ENCODE results near the gene CDKN2A. TPM values are rescaled to one million over a fixed set of nuclear protein-coding genes. Genes with fewer than 3 reads are reported as not detected.

Gene CDKN2A
- total and polyA plus RNA-seq, 4 donors = 0.23 to 0.76 (median 0.43) TPM

GRCh38 chr9:22040760-22041159 is 46.6 kb upstream of the CDKN2A start:
- WGBS = 81% methylated on average over 1 of the region's 1 CpG
- H3K9me3 ChIP-seq (ENCODE audit: control insufficient read depth in 4 of 4, low read length in 3 of 4) = no peaks in the 10 kb centered on the region
- TF ChIP-seq, protein P1, sequence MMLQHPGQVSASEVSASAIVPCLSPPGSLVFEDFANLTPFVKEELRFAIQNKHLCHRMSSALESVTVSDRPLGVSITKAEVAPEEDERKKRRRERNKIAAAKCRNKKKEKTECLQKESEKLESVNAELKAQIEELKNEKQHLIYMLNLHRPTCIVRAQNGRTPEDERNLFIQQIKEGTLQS (IDR thresholded peaks at IDR 0.05) = no peak
- TF ChIP-seq MAX (IDR thresholded peaks at IDR 0.05) = no peak
- no peak for TF ChIP-seq SP1 (IDR thresholded peaks at IDR 0.05)
- TF ChIP-seq FOXA2 (IDR thresholded peaks at IDR 0.05) = no peak
- H3K9ac ChIP-seq (ENCODE audit: low read depth in 1 of 2, low read length in 2 of 2) = no peak overlapping the region
- no peaks in the 10 kb centered on the region for H3K36me3 ChIP-seq (ENCODE audit: control insufficient read depth in 4 of 4, insufficient read depth in 3 of 4, low read depth in 1 of 4, low read length in 3 of 4)
- H3K27ac ChIP-seq (ENCODE audit: low read depth in 1 of 2, low read length in 2 of 2) = no peak overlapping the region
- H3K4me1 ChIP-seq (ENCODE audit: control insufficient read depth in 4 of 4, insufficient read depth in 4 of 4, low read length in 3 of 4) = no peaks in the 10 kb centered on the region
- H3K4me3 ChIP-seq (ENCODE audit: low read depth in 1 of 3, low read length in 3 of 3) = no peak overlapping the region
- H3K27me3 ChIP-seq (ENCODE audit: control insufficient read depth in 4 of 4, insufficient read depth in 4 of 4, low read length in 3 of 4) = peaks cover 0 to 3% (median 0%) of the 10 kb centered on the region in 4 donors
- no peak for DNase-seq (ENCODE audit: low spot score)

DNA sequence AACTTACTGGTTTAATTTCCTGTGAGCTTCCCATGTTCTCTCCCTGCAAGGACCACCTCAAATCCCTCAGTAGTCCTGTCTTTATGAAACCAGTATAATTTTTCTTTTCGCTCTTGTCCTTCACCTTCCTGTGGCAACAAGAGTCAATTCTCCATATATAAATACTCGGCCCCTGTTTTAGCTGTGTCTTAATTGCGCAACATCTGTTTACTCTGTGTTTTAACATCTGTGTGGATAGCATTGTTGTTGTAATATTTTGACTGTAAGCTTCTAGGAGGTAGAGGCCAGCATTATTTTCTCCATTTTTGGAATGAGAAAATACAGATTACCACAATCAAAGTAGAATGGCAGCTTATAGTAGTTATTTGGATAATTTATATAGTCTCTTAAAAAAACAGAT is 45.1 kb upstream of the CDKN2A start:
- Histone ChIP-seq H3K9ac (ENCODE audit: low read depth in 1 of 2, low read length in 2 of 2) (no peak overlapping the region), H3K36me3 (ENCODE audit: control insufficient read depth in 4 of 4, insufficient read depth in 3 of 4, low read depth in 1 of 4, low read length in 3 of 4) (no peaks in the 10 kb centered on the region), H3K4me1 (ENCODE audit: control insufficient read depth in 4 of 4, insufficient read depth in 4 of 4, low read length in 3 of 4) (peaks cover 0 to 3% (median 0%) of the 10 kb centered on the region in 4 donors), H3K27ac (ENCODE audit: low read depth in 1 of 2, low read length in 2 of 2) (no peak overlapping the region), H3K4me3 (ENCODE audit: low read depth in 1 of 3, low read length in 3 of 3) (no peak overlapping the region), H3K9me3 (ENCODE audit: control insufficient read depth in 4 of 4, low read length in 3 of 4) (no peaks in the 10 kb centered on the region), H3K27me3 (ENCODE audit: control insufficient read depth in 4 of 4, insufficient read depth in 4 of 4, low read length in 3 of 4) (no peaks in the 10 kb centered on the region)
- DNase-seq (ENCODE audit: low spot score) = no peak
- 63% methylated on average over 3 of the region's 3 CpGs for WGBS
- no peak for TF ChIP-seq RAD21 (IDR thresholded peaks at IDR 0.05)
- no peak for TF ChIP-seq YY1 (IDR thresholded peaks at IDR 0.05)
- TF ChIP-seq, protein P2, sequence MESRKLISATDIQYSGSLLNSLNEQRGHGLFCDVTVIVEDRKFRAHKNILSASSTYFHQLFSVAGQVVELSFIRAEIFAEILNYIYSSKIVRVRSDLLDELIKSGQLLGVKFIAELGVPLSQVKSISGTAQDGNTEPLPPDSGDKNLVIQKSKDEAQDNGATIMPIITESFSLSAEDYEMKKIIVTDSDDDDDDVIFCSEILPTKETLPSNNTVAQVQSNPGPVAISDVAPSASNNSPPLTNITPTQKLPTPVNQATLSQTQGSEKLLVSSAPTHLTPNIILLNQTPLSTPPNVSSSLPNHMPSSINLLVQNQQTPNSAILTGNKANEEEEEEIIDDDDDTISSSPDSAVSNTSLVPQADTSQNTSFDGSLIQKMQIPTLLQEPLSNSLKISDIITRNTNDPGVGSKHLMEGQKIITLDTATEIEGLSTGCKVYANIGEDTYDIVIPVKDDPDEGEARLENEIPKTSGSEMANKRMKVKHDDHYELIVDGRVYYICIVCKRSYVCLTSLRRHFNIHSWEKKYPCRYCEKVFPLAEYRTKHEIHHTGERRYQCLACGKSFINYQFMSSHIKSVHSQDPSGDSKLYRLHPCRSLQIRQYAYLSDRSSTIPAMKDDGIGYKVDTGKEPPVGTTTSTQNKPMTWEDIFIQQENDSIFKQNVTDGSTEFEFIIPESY (IDR thresholded peaks at IDR 0.05) = no peak
- TF ChIP-seq, protein P1 (IDR thresholded peaks at IDR 0.05) = no peak
- no peak for TF ChIP-seq SP1 (IDR thresholded peaks at IDR 0.05)
- no peak for TF ChIP-seq FOXA1 (IDR thresholded peaks at IDR 0.05)
- TF ChIP-seq EGR1 (IDR thresholded peaks at IDR 0.05; ENCODE audit: low read depth in 2 of 2) = no peak
- TF ChIP-seq HNF4A (conservative IDR thresholded peaks at IDR 0.05) = no peak
- TF ChIP-seq, protein P3, sequence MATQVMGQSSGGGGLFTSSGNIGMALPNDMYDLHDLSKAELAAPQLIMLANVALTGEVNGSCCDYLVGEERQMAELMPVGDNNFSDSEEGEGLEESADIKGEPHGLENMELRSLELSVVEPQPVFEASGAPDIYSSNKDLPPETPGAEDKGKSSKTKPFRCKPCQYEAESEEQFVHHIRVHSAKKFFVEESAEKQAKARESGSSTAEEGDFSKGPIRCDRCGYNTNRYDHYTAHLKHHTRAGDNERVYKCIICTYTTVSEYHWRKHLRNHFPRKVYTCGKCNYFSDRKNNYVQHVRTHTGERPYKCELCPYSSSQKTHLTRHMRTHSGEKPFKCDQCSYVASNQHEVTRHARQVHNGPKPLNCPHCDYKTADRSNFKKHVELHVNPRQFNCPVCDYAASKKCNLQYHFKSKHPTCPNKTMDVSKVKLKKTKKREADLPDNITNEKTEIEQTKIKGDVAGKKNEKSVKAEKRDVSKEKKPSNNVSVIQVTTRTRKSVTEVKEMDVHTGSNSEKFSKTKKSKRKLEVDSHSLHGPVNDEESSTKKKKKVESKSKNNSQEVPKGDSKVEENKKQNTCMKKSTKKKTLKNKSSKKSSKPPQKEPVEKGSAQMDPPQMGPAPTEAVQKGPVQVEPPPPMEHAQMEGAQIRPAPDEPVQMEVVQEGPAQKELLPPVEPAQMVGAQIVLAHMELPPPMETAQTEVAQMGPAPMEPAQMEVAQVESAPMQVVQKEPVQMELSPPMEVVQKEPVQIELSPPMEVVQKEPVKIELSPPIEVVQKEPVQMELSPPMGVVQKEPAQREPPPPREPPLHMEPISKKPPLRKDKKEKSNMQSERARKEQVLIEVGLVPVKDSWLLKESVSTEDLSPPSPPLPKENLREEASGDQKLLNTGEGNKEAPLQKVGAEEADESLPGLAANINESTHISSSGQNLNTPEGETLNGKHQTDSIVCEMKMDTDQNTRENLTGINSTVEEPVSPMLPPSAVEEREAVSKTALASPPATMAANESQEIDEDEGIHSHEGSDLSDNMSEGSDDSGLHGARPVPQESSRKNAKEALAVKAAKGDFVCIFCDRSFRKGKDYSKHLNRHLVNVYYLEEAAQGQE (IDR thresholded peaks at IDR 0.05) = no peak
